Ectodermal cell (in vitro differentiated cells): ENCODE measurements around the gene PSTPIP2.
"Not testable (repeated sequence)": the region's sequence is repeated elsewhere in the genome, so short reads cannot be mapped to it uniquely, and the experiment has no call there.

Experiments
- H3K27ac ChIP-seq: 2 replicates; pipeline ENCODE4 v1.7.0; 2013; ENCODE audit warnings: mild to moderate bottlenecking, low read depth, low read length; ENCODE audit not compliant: insufficient read depth, poor library complexity, severe bottlenecking
- H3K27me3 ChIP-seq: 2 replicates; pipeline ENCODE4 v1.7.0; 2013; ENCODE audit warnings: mild to moderate bottlenecking, low read length; ENCODE audit not compliant: insufficient read depth, control insufficient read depth, poor library complexity, severe bottlenecking
- H3K36me3 ChIP-seq: one replicate; pipeline ENCODE4 v1.7.0; 2013; ENCODE audit warnings: low read length; ENCODE audit not compliant: control insufficient read depth, insufficient read depth
- H3K4me1 ChIP-seq: one replicate; pipeline ENCODE4 v1.7.0; 2013; ENCODE audit warnings: low read length; ENCODE audit not compliant: control insufficient read depth, insufficient read depth
- H3K4me3 ChIP-seq: 2 replicates; pipeline ENCODE4 v1.7.0; 2013; ENCODE audit warnings: low read depth, low read length, control low read depth; ENCODE audit not compliant: insufficient read depth
- H3K9me3 ChIP-seq: 2 replicates; pipeline ENCODE4 v1.7.0; 2013; ENCODE audit warnings: mild to moderate bottlenecking, low read length, moderate library complexity; ENCODE audit not compliant: control insufficient read depth
- WGBS, 2 experiments: methylation state at CpG; one replicate each; pipeline ENCODE4 v1.1.7; 2013; ENCODE audit warnings: missing lambda C conversion rate in 2 of 2; 5-methylcytosine and 5-hydroxymethylcytosine counted together

Gene PSTPIP2

GRCh38 chr18:46096651-46097300, 24.7 kb upstream of the PSTPIP2 start:
- peaks cover 5% of the 10 kb centered on the region for H3K4me1 ChIP-seq
- no peak overlapping the region for H3K27ac ChIP-seq
- peaks cover 12% of the 10 kb centered on the region for H3K36me3 ChIP-seq
- no peaks in the 10 kb centered on the region for H3K27me3 ChIP-seq
- WGBS, 2 experiments: 50 to 57% methylated on average over 19 to 20 of the region's 22 CpGs
- peak overlapping the region; percentile 97 for H3K4me3 ChIP-seq
- no peaks in the 10 kb centered on the region for H3K9me3 ChIP-seq

GRCh38 chr18:46095532-46095931, 23.5 kb upstream of the PSTPIP2 start:
- WGBS, 2 experiments: 95 to 96% methylated on average over 9 to 10 of the region's 10 CpGs
- Histone ChIP-seq H3K27ac (no peak overlapping the region), H3K4me1 (peaks cover 5% of the 10 kb centered on the region), H3K36me3 (peaks cover 20% of the 10 kb centered on the region), H3K27me3 (no peaks in the 10 kb centered on the region), H3K9me3 (no peaks in the 10 kb centered on the region), H3K4me3 (no peak overlapping the region)

DNA sequence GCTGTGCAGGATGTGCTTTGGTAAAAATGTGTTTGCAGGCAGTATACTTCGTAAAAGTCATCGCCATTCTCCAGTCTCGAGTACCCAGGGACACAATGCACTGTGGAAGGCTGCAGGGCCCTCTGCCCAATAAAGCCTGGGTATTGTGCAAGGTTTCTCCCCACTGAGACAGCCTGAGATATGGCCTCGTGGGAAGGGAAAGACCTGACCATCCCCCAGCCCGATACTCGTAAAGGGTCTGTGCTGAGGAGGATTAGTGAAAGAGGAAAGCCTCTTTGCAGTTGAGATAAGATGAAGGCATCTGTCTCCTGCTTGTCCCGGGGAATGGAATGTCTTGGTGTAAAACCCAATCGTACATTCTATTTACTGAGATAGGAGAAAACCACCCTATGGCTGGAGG, 16.4 kb upstream of the PSTPIP2 start:
- not testable (repeated sequence) for H3K4me3 ChIP-seq

DNA sequence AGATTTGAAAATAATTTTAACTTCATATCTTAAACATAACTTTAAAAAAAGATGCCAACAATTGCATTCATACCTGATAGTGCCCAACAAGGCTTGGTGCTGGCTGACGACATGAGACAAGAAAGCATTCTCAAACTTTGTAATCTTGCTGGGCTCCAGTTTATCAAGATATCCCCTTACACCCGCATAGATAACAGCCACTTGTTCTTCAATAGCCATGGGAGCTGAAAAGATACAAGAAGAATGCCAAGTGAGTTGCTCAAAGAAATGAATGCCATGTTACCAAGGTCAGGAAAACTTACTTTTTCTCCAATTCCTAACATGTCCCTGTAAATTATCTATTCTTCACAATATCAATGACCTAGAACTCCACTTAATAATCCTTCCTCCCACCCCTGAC, 12.4 kb upstream of the PSTPIP2 start:
- 96 to 99% methylated on average over 2 of the region's 2 CpGs for WGBS, 2 experiments
- H3K36me3 ChIP-seq: peaks cover 72% of the 10 kb centered on the region

More for the DNA sequence above, 16.4 kb upstream of the PSTPIP2 start:
- H3K4me1 ChIP-seq, H3K27me3 ChIP-seq, H3K9me3 ChIP-seq, H3K27ac ChIP-seq: not testable (repeated sequence)
- peaks cover 72% of the 10 kb centered on the region for H3K36me3 ChIP-seq
- WGBS, 2 experiments: 84 to 95% methylated on average over 8 of the region's 8 CpGs

GRCh38 chr18:46080156-46080555, 8.1 kb upstream of the PSTPIP2 start:
- Histone ChIP-seq H3K4me1 (no peaks in the 10 kb centered on the region), H3K4me3 (no peak overlapping the region), H3K27me3 (no peaks in the 10 kb centered on the region), H3K27ac (no peak overlapping the region), H3K9me3 (no peaks in the 10 kb centered on the region), H3K36me3 (peaks cover 43% of the 10 kb centered on the region)
- 95 to 100% methylated on average over 1 of the region's 1 CpG for WGBS, 2 experiments

More for the DNA sequence above, 12.4 kb upstream of the PSTPIP2 start:
- H3K9me3 ChIP-seq: no peaks in the 10 kb centered on the region
- H3K27me3 ChIP-seq: no peaks in the 10 kb centered on the region
- H3K27ac ChIP-seq: no peak overlapping the region
- no peak overlapping the region for H3K4me3 ChIP-seq
- H3K4me1 ChIP-seq: no peaks in the 10 kb centered on the region

DNA sequence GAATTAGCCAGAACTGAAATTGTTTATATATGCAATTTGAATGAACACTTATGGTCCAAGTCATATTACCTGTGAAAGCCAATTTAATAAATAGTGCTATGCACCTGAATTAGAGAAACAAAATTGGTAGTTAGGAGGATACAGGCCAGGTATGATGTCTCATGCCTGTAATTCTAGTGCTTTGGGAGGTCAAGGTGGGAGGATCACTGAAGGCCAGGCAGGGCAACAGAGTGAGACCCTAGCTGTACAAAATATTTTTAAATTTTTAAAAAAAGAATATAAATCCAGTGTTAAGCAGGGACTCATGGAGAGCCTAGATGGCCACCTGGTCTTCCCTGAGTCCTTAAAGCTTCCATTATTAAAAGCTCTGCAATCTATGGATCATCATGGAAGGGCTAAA, 7.3 kb upstream of the PSTPIP2 start:
- Histone ChIP-seq H3K27ac (no peak overlapping the region), H3K4me3 (no peak overlapping the region), H3K27me3 (no peaks in the 10 kb centered on the region), H3K4me1 (no peaks in the 10 kb centered on the region), H3K36me3 (peaks cover 35% of the 10 kb centered on the region), H3K9me3 (no peaks in the 10 kb centered on the region)

DNA sequence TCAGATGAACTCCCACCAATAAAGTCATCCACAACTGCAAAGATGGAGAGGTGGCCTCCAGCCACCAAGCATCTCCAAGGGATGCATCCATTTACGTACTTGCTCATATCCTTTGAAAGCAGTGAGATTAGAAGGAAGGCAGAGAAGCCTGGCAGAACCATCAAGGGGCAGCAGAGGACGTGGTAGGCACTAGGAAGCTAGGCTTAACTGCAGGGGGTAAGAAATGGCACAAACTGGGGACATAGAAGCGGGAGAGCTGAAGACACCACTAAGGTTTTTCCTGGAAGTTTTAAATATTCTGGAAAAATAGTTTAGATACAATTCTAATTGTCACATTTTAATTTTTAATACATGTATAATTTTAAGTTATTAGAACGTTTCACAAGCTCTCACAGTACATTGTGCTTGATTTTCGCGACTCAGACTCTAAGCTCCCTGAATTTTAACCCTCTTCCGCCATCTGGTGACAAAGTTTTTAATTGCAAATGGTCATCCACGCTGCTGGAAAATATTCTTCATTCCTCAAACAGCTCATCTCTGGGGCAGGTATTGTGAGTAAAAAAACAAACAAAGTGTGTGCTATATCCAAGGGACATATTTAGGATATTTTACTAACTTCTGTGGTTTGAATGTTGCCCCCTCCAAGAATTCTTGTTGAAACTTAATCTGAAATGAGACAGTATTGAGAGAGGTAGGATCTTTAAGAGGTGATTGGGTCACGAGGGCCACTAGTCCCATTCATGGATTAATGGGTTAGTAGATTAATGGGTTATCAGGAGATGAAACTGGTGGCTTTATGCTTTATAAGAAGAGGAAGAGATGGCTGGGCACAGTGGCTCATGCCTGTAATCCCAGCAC, 1.6 kb upstream of the PSTPIP2 start:
- 32% methylated on average over 8 to 9 of the region's 9 CpGs for WGBS, 2 experiments
- H3K27ac ChIP-seq: no peak overlapping the region
- H3K9me3 ChIP-seq: no peaks in the 10 kb centered on the region
- H3K27me3 ChIP-seq: peaks cover 34% of the 10 kb centered on the region
- H3K4me1 ChIP-seq: no peaks in the 10 kb centered on the region
- H3K4me3 ChIP-seq: no peak overlapping the region
- H3K36me3 ChIP-seq: no peaks in the 10 kb centered on the region

DNA sequence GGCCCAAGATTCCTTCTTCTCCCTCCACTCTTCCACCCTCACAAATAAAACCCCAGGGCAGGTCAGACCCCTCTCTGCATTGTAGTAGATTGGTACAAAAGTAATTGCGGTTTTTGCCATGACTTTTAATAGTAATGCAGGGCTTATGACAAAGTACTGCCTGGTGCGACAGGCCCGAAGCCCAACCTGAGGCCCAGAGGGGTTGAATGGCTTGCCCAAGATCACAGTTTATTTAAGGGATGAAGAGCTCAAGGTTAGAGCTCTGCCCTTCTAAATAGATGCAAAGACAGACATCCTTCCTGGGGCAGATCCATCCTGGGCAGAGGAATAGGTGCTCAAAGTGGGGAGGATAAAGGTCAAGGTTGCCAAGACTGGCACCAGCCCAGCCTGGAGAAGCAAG, 899 bp upstream of the PSTPIP2 start:
- Histone ChIP-seq H3K27me3 (peaks cover 34% of the 10 kb centered on the region), H3K27ac (no peak overlapping the region), H3K4me3 (no peak overlapping the region), H3K9me3 (no peaks in the 10 kb centered on the region), H3K36me3 (no peaks in the 10 kb centered on the region), H3K4me1 (no peaks in the 10 kb centered on the region)
- WGBS, 2 experiments: 81 to 94% methylated on average over 3 of the region's 3 CpGs

DNA sequence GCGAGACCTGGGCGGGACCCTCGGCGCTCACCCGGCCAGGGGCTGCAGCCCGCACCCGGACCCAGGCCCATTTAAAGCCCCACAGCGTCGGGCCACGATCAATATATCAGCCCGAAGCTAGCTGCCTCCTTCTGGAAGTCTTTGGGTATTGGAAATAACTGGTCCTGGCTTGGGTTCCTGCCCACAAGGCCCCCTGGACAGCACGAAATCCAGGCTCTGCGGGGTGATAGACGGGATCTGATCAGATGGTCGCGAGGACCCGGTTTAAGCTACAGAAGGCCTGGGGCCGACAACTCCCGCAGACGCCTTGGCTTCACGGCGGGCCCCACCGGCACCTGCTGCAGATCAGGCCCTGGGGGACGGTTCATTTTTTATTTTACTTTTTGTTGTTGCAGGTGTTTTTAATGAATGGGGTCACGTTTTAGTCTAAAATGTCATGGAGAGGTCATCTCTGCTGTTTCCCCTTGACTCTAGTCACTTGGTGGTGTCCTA, 362 bp upstream of the PSTPIP2 start:
- H3K4me1 ChIP-seq: no peaks in the 10 kb centered on the region
- peak overlapping the region; percentile 68 for H3K4me3 ChIP-seq
- H3K27ac ChIP-seq: no peak overlapping the region
- 22 to 27% methylated on average over 25 of the region's 25 CpGs for WGBS, 2 experiments
- H3K9me3 ChIP-seq: no peaks in the 10 kb centered on the region
- H3K27me3 ChIP-seq: peaks cover 34% of the 10 kb centered on the region
- H3K36me3 ChIP-seq: no peaks in the 10 kb centered on the region

DNA sequence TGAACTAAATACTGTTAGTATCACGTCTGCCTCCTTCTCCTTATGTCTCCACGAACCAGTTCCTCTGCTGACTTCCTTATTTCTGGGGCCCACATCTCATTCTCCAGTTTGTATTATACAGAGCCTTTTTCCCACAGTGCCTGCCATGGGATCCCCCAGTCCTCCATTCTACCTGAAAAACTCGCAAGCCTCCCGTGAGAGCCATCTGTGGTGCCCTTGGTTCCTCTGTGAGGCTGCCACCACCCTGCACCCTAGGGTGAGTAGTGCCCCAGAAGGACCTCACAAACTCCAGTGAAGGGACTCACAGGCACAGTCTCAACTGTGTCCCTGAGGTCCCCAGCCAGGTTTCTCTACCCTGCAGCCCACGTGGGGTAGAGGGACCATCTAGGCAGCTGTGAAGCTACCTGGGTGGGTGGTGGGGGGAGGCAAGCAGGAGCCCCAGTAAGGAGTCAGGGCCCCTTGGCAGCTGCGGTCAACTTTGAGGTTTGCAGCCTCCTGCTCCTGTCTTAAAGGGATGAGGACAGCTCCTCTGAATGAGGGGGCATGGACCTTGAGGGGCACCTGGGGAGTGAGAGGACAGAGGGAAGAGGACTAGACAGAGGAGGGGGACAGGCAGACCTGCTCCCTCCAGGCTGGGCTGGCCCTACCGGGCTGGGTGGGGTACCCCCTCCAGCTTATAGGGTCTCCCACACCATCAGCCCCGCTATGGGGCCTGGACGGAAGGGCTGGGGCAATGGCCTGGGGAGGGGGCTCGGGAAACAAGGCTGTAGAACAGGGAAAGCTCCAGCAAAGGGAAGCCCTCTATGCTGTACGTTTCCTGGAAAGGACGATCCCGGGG, 1.0 kb downstream of the PSTPIP2 start:
- Histone ChIP-seq H3K27me3 (peaks cover 34% of the 10 kb centered on the region), H3K27ac (no peak overlapping the region), H3K4me3 (peak overlapping the region; percentile 68), H3K36me3 (no peaks in the 10 kb centered on the region), H3K9me3 (no peaks in the 10 kb centered on the region), H3K4me1 (no peaks in the 10 kb centered on the region)
- WGBS, 2 experiments: 41 to 42% methylated on average over 13 of the region's 13 CpGs
